HG03196 (cell line): ENCODE measurements around the gene CDH4.

Experiments used
- ATAC-seq: cut with Tn5 transposase; IDR thresholded peaks from one replicate; pipeline ENCODE4 v1.9.1; 2021; ENCODE audit not compliant: unreplicated experiment

Gene CDH4

GRCh38 chr20:61528591-61528990 lies 276.5 kb downstream of the CDH4 start:
- no peak for ATAC-seq

GRCh38 chr20:61529354-61529753 lies 277.3 kb downstream of the CDH4 start:
- ATAC-seq = no peak

- no peak for ATAC-seq
Measured at GRCh38 chr20:61531553-61532345, 279.7 kb downstream of the CDH4 start.

GRCh38 chr20:61532736-61533135 lies 280.7 kb downstream of the CDH4 start:
- ATAC-seq = no peak

GRCh38 chr20:61533231-61533631 lies 281.2 kb downstream of the CDH4 start:
- ATAC-seq = no peak

GRCh38 chr20:61534346-61534745 lies 282.3 kb downstream of the CDH4 start:
- ATAC-seq = no peak

GRCh38 chr20:61535091-61535490 lies 283.0 kb downstream of the CDH4 start:
- ATAC-seq = no peak

- no peak for ATAC-seq
Measured at GRCh38 chr20:61535536-61535935, 283.5 kb downstream of the CDH4 start.

GRCh38 chr20:61535956-61536355 lies 283.9 kb downstream of the CDH4 start:
- ATAC-seq = no peak

- ATAC-seq = no peak
Measured at GRCh38 chr20:61536671-61537070, 284.6 kb downstream of the CDH4 start.

- no peak for ATAC-seq
Measured at GRCh38 chr20:61537239-61538182, 285.4 kb downstream of the CDH4 start.

GRCh38 chr20:61538183-61538942 lies 286.3 kb downstream of the CDH4 start:
- no peak for ATAC-seq

GRCh38 chr20:61538943-61539265 lies 286.8 kb downstream of the CDH4 start:
- ATAC-seq = no peak

GRCh38 chr20:61539706-61540360 lies 287.8 kb downstream of the CDH4 start:
- ATAC-seq = no peak

- ATAC-seq = no peak
Measured at GRCh38 chr20:61541537-61541936, 289.5 kb downstream of the CDH4 start.

- no peak for ATAC-seq
Measured at GRCh38 chr20:61543086-61543485, 291.0 kb downstream of the CDH4 start.

GRCh38 chr20:61543931-61544745 lies 292.1 kb downstream of the CDH4 start:
- ATAC-seq = no peak

GRCh38 chr20:61544910-61545889 lies 293.1 kb downstream of the CDH4 start:
- ATAC-seq = no peak

GRCh38 chr20:61546641-61547040 lies 294.6 kb downstream of the CDH4 start:
- no peak for ATAC-seq
